ENCODE measurements around the gene ZCCHC9.

Gene ZCCHC9

GRCh38 chr5:81315830-81316229 is 14.4 kb downstream of the ZCCHC9 start:
- DNase-seq (ENCODE audit: low read depth) = no peak
- TF ChIP-seq CTCF (IDR thresholded peaks at IDR 0.05; ENCODE audit: control insufficient read depth, extremely low read depth, insufficient read depth) = no peak
- no peak overlapping the region for H3K4me3 ChIP-seq (ENCODE audit: low read depth, low read length)

DNA sequence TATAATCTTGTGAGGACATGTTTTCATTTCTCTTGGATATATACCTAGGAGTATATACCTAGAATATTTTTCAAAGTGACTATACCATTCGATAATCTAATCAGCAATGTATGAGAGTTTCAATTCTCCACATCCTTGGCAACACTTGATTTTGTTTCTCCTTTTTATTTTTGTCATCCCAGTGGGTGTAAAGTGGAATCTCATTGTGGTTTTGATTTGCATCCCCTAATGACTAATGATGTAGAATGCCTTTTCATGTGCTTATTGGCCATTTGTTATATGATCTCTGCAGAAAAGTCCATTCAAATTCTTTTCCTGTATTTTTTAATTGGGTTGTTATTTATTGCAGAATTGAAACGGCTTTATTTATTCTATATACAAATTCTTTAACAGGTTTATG is 15.2 kb downstream of the ZCCHC9 start:
- no peak for DNase-seq (ENCODE audit: low read depth)
- H3K4me3 ChIP-seq (ENCODE audit: low read depth, low read length) = no peak overlapping the region

DNA sequence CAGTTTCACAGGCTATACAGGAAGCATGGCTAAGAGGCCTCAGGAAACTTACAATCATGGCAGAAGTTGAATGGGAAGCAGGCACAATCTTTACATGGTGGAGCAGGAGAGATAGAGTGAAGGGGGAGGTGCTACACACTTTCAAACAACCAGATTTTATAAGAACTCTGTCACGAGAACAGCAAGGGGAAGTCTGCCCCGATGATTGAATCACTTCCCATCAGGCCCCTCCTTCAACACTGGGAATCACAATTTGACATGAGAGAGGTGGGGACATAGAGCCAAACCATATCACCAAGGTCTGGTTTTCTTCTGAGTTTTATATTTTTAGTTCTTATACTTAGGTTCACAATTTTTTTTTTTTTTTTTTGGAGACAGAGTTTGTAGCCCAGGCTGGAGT is 16.1 kb downstream of the ZCCHC9 start:
- no peak for DNase-seq (ENCODE audit: low read depth)
- TF ChIP-seq CTCF (IDR thresholded peaks at IDR 0.05; ENCODE audit: control insufficient read depth, extremely low read depth, insufficient read depth) = no peak
- H3K4me3 ChIP-seq (ENCODE audit: low read depth, low read length) = no peak overlapping the region

More for the DNA sequence above, 15.2 kb downstream of the ZCCHC9 start:
- TF ChIP-seq CTCF (IDR thresholded peaks at IDR 0.05; ENCODE audit: control insufficient read depth, extremely low read depth, insufficient read depth) = no peak

- no peak overlapping the region for H3K4me3 ChIP-seq (ENCODE audit: low read depth, low read length)
- DNase-seq (ENCODE audit: low read depth) = no peak
- TF ChIP-seq CTCF (IDR thresholded peaks at IDR 0.05; ENCODE audit: control insufficient read depth, extremely low read depth, insufficient read depth) = no peak
Observed at GRCh38 chr5:81326554-81326953, 25.2 kb downstream of the ZCCHC9 start.

GRCh38 chr5:81334304-81335061 is 33.1 kb downstream of the ZCCHC9 start:
- no peak for TF ChIP-seq CTCF (IDR thresholded peaks at IDR 0.05; ENCODE audit: control insufficient read depth, extremely low read depth, insufficient read depth)
- no peak overlapping the region for H3K4me3 ChIP-seq (ENCODE audit: low read depth, low read length)
- no peak for DNase-seq (ENCODE audit: low read depth)

DNA sequence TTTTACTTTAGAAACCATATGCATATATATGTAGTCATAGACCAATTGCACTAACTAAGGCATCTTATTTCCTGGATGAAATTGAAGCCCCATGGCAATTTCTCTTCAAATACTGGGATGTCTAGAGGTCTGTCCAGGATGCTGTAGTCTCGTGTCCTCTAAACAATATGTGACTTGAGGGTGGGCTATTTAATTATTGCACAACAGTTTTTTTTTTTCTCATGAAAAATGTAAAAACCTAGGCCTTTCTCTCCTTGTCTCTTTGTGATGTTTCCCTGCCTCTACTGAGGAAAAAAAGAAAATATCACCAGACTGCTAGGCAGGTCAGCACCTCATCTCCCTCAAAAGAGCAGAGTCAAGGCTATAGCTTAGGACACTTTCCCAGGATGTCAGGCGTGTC is 34.6 kb downstream of the ZCCHC9 start:
- no peak for TF ChIP-seq CTCF (IDR thresholded peaks at IDR 0.05; ENCODE audit: control insufficient read depth, extremely low read depth, insufficient read depth)

GRCh38 chr5:81336556-81336955 is 35.2 kb downstream of the ZCCHC9 start:
- no peak for TF ChIP-seq CTCF (IDR thresholded peaks at IDR 0.05; ENCODE audit: control insufficient read depth, extremely low read depth, insufficient read depth)
- no peak overlapping the region for H3K4me3 ChIP-seq (ENCODE audit: low read depth, low read length)
- no peak for DNase-seq (ENCODE audit: low read depth)

More for the DNA sequence above, 34.6 kb downstream of the ZCCHC9 start:
- no peak overlapping the region for H3K4me3 ChIP-seq (ENCODE audit: low read depth, low read length)
- DNase-seq (ENCODE audit: low read depth) = no peak
